ENCODE data around the gene TBCK. TPM values are rescaled to one million over a fixed set of nuclear protein-coding genes. Genes with fewer than 3 reads are reported as not detected.

Gene TBCK
- total and polyA plus RNA-seq, 2 of the 8 experiments (the other 6 are each of a cell fraction or from before 2014, with no cell fraction given), result 10.2 to 18.7 TPM

DNA sequence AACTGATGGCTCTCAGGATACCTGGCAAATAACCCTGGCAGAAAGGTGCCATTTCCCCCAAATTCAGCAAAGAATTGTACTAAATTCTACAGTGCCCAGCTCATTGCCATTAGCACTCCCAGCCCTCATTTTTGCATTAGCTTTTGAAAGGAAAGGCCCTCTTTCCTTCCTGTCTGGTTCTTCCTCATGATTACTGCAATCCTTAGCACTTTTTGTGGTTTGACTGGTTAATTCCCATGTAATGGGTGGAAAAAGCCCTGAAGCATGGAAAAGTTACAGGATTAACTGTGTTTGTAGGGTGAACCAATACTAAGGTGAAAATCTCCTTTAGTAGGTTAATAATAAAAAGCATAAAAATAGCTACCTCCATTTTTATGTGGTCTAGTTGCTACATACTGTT lies 281.3 kb downstream of the TBCK start:
- Histone ChIP-seq H3K4me3 (ENCODE audit: extremely low read depth in 1 of 4, insufficient read depth in 2 of 4, low read depth in 3 of 4, low read length in 4 of 4) (no peak overlapping the region), H3K14ac (ENCODE audit: insufficient read length) (no peak overlapping the region), H3K23me2 (ENCODE audit: low read depth, low read length) (no peaks in the 10 kb centered on the region), H2BK120ac (replicated peaks; ENCODE audit: low read depth, low read length) (no peak overlapping the region), H3K4ac (replicated peaks; ENCODE audit: insufficient read length, low read depth, low read length) (no peak overlapping the region), H3K56ac (replicated peaks; ENCODE audit: insufficient read length, low read depth, low read length) (no peak overlapping the region), H3K27ac (ENCODE audit: low read depth, low read length) (no peak overlapping the region), H2BK20ac (ENCODE audit: low read length) (no peak overlapping the region), H4K20me1 (replicated peaks in 1 of 2; ENCODE audit: control insufficient read depth in 1 of 2, insufficient read depth in 2 of 2, low read length in 2 of 2) (no peaks in the 10 kb centered on the region), H3K4me2 (ENCODE audit: insufficient read depth in 1 of 2, low read depth in 2 of 2, low read length in 2 of 2) (no peak overlapping the region), H3K27me3 (replicated peaks in 1 of 4; ENCODE audit: control insufficient read depth in 3 of 4, extremely low read depth in 1 of 4, insufficient read depth in 3 of 4, low read length in 3 of 4) (no peaks in the 10 kb centered on the region), H3K9me3 (ENCODE audit: insufficient read depth in 2 of 2, low read depth in 1 of 2, low read length in 1 of 2) (0 out of 4 replicates have a peak, but pooled peaks cover 0 to 2% of the 10 kb centered on the region in 2 experiments), H3K4me1 (replicated peaks in 1 of 4; ENCODE audit: control insufficient read depth in 3 of 4, insufficient read depth in 4 of 4, low read length in 3 of 4) (peaks cover 0 to 2% (median 0%) of the 10 kb centered on the region in 4 experiments; a peak in 1 of 7 replicates), H2AFZ (ENCODE audit: low read length) (no peak overlapping the region; the same call in 1 of the 2 replicates), H2AK5ac (ENCODE audit: low read depth, low read length) (no peak overlapping the region), H3K23ac (ENCODE audit: insufficient read length) (no peak overlapping the region), H2BK5ac (ENCODE audit: low read depth, low read length) (no peak overlapping the region), H3K18ac (ENCODE audit: extremely low read depth, low read length) (no peak overlapping the region), H3K36me3 (ENCODE audit: control insufficient read depth in 2 of 4, insufficient read depth in 4 of 4, low read length in 3 of 4) (no peaks in the 10 kb centered on the region), H2BK15ac (ENCODE audit: low read length) (no peak overlapping the region), H4K5ac (ENCODE audit: insufficient read length, low read depth, low read length) (no peak overlapping the region), H3K79me2 (ENCODE audit: control insufficient read depth in 1 of 2, insufficient read depth in 2 of 2, low read length in 2 of 2) (no peaks in the 10 kb centered on the region), H4K8ac (ENCODE audit: extremely low read depth, insufficient read depth, low read length) (no peak overlapping the region), H2BK12ac (ENCODE audit: low read depth, low read length) (no peak overlapping the region), H3K9ac (replicated peaks in 1 of 4; ENCODE audit: extremely low read depth in 1 of 4, low read depth in 3 of 4, low read length in 3 of 4) (no peak overlapping the region), H4K91ac (replicated peaks; ENCODE audit: insufficient read length, low read length) (no peak overlapping the region), H3K79me1 (ENCODE audit: low read depth, low read length) (no peaks in the 10 kb centered on the region)
- ChIA-PET POLR2A (ENCODE audit: partially characterized antibody) (no interaction called here), CTCF (ENCODE audit: partially characterized antibody) (interaction anchor here (0.6 to 0.8 kb wide), 3 partner anchors 11 to 342 kb away, joined by 3 to 4 read pairs (median 3); no protein-coding TSS in a partner anchor)
- FAIRE-seq, result no peak
- no peak for DNase-seq (ENCODE audit: low read depth in 1 of 2, low spot score in 2 of 2)
- TF ChIP-seq, protein P1, sequence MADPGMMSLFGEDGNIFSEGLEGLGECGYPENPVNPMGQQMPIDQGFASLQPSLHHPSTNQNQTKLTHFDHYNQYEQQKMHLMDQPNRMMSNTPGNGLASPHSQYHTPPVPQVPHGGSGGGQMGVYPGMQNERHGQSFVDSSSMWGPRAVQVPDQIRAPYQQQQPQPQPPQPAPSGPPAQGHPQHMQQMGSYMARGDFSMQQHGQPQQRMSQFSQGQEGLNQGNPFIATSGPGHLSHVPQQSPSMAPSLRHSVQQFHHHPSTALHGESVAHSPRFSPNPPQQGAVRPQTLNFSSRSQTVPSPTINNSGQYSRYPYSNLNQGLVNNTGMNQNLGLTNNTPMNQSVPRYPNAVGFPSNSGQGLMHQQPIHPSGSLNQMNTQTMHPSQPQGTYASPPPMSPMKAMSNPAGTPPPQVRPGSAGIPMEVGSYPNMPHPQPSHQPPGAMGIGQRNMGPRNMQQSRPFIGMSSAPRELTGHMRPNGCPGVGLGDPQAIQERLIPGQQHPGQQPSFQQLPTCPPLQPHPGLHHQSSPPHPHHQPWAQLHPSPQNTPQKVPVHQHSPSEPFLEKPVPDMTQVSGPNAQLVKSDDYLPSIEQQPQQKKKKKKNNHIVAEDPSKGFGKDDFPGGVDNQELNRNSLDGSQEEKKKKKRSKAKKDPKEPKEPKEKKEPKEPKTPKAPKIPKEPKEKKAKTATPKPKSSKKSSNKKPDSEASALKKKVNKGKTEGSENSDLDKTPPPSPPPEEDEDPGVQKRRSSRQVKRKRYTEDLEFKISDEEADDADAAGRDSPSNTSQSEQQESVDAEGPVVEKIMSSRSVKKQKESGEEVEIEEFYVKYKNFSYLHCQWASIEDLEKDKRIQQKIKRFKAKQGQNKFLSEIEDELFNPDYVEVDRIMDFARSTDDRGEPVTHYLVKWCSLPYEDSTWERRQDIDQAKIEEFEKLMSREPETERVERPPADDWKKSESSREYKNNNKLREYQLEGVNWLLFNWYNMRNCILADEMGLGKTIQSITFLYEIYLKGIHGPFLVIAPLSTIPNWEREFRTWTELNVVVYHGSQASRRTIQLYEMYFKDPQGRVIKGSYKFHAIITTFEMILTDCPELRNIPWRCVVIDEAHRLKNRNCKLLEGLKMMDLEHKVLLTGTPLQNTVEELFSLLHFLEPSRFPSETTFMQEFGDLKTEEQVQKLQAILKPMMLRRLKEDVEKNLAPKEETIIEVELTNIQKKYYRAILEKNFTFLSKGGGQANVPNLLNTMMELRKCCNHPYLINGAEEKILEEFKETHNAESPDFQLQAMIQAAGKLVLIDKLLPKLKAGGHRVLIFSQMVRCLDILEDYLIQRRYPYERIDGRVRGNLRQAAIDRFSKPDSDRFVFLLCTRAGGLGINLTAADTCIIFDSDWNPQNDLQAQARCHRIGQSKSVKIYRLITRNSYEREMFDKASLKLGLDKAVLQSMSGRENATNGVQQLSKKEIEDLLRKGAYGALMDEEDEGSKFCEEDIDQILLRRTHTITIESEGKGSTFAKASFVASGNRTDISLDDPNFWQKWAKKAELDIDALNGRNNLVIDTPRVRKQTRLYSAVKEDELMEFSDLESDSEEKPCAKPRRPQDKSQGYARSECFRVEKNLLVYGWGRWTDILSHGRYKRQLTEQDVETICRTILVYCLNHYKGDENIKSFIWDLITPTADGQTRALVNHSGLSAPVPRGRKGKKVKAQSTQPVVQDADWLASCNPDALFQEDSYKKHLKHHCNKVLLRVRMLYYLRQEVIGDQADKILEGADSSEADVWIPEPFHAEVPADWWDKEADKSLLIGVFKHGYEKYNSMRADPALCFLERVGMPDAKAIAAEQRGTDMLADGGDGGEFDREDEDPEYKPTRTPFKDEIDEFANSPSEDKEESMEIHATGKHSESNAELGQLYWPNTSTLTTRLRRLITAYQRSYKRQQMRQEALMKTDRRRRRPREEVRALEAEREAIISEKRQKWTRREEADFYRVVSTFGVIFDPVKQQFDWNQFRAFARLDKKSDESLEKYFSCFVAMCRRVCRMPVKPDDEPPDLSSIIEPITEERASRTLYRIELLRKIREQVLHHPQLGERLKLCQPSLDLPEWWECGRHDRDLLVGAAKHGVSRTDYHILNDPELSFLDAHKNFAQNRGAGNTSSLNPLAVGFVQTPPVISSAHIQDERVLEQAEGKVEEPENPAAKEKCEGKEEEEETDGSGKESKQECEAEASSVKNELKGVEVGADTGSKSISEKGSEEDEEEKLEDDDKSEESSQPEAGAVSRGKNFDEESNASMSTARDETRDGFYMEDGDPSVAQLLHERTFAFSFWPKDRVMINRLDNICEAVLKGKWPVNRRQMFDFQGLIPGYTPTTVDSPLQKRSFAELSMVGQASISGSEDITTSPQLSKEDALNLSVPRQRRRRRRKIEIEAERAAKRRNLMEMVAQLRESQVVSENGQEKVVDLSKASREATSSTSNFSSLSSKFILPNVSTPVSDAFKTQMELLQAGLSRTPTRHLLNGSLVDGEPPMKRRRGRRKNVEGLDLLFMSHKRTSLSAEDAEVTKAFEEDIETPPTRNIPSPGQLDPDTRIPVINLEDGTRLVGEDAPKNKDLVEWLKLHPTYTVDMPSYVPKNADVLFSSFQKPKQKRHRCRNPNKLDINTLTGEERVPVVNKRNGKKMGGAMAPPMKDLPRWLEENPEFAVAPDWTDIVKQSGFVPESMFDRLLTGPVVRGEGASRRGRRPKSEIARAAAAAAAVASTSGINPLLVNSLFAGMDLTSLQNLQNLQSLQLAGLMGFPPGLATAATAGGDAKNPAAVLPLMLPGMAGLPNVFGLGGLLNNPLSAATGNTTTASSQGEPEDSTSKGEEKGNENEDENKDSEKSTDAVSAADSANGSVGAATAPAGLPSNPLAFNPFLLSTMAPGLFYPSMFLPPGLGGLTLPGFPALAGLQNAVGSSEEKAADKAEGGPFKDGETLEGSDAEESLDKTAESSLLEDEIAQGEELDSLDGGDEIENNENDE (IDR thresholded peaks at IDR 0.05; ENCODE audit: insufficient replicate concordance, low read length), result no peak
